ENCODE measurements around the gene RSAD2.

The RSAD2 gene

DNA sequence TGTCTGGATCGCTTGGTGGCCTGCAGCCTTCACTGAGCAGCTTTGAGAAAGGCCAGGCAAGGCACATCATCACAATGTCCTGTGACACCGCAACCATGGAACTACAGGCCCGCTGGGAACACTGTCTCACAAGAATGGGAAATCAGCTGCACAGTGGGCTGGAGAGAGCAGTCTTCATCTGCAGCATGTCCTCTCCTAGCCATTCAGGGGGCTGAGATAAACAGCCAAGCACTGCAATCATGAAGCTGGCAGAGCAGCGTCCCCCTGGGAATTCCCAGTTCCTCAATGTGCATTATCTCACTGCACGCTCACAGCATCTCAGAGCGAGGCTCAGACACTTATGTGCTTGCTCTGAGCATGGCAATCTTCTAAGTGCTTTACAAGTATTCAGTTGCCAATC, 13.8 kb upstream of the RSAD2 start:
- H3K4me1 ChIP-seq (ENCODE audit: low read length): no peaks in the 10 kb centered on the region
- no peak overlapping the region for H3K4me3 ChIP-seq (ENCODE audit: low read length)
- no peak for DNase-seq
- H3K9me2 ChIP-seq (replicated peaks; ENCODE audit: insufficient read depth, low read length): no peaks in the 10 kb centered on the region
- no peaks in the 10 kb centered on the region for H3K9me3 ChIP-seq (replicated peaks; ENCODE audit: insufficient read depth, low read length)
- H2AFZ ChIP-seq (ENCODE audit: low read length): no peak overlapping the region
- H3K27ac ChIP-seq (ENCODE audit: low read length): no peak overlapping the region
- H3K79me2 ChIP-seq (ENCODE audit: low read length): no peaks in the 10 kb centered on the region
- no peak overlapping the region for H3K9ac ChIP-seq (ENCODE audit: low read length)
- peaks cover 12% of the 10 kb centered on the region; the same call in 1 of the 2 replicates for H3F3A ChIP-seq (ENCODE audit: insufficient read depth, low read length)
- H3K27me3 ChIP-seq (replicated peaks; ENCODE audit: insufficient read depth, low read length): no peaks in the 10 kb centered on the region
- H3K4me2 ChIP-seq (ENCODE audit: low read depth, low read length): no peak overlapping the region
- TF ChIP-seq EZH2 (optimal IDR thresholded peaks at IDR 0.05; ENCODE audit: low read depth, low read length): no peak
- TF ChIP-seq, protein P1, sequence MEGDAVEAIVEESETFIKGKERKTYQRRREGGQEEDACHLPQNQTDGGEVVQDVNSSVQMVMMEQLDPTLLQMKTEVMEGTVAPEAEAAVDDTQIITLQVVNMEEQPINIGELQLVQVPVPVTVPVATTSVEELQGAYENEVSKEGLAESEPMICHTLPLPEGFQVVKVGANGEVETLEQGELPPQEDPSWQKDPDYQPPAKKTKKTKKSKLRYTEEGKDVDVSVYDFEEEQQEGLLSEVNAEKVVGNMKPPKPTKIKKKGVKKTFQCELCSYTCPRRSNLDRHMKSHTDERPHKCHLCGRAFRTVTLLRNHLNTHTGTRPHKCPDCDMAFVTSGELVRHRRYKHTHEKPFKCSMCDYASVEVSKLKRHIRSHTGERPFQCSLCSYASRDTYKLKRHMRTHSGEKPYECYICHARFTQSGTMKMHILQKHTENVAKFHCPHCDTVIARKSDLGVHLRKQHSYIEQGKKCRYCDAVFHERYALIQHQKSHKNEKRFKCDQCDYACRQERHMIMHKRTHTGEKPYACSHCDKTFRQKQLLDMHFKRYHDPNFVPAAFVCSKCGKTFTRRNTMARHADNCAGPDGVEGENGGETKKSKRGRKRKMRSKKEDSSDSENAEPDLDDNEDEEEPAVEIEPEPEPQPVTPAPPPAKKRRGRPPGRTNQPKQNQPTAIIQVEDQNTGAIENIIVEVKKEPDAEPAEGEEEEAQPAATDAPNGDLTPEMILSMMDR (IDR thresholded peaks at IDR 0.05; ENCODE audit: low read length): no peak
- TF ChIP-seq EZH2phosphoT487 (IDR thresholded peaks at IDR 0.05; ENCODE audit: low read length): no peak
- no peaks in the 10 kb centered on the region for H3K36me3 ChIP-seq (replicated peaks; ENCODE audit: insufficient read depth, low read length)
- H4K20me1 ChIP-seq (ENCODE audit: insufficient read depth, low read length): no peaks in the 10 kb centered on the region

DNA sequence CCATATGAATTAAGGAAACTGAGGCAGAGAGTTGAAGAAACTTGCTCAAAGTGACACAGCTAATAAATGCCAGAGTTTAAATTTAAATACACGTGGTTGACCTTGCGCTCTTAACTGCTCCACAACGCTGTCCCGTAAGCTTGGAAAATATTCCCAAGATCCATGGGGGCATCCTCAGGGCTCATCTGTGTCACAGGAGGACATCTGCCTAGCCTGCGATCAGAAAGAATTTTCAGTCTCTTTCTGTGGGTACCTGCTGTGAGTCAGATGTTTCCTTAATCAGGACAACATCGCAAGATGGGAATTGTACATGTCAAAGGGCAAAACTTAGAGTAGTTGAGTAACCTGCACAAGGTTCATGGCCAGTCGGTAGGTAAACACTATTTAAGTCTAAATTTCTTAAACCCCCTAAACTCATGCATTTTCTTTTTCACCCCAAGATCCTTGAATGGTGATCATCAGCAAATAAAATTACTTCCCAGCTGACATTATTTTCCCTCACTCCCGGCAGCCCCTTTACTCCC, 13.3 kb upstream of the RSAD2 start:
- DNase-seq: no peak
- Histone ChIP-seq H3K36me3 (replicated peaks; ENCODE audit: insufficient read depth, low read length) (no peaks in the 10 kb centered on the region), H3K9ac (ENCODE audit: low read length) (no peak overlapping the region), H3K79me2 (ENCODE audit: low read length) (no peaks in the 10 kb centered on the region), H3K9me2 (replicated peaks; ENCODE audit: insufficient read depth, low read length) (no peaks in the 10 kb centered on the region), H3K4me2 (ENCODE audit: low read depth, low read length) (no peak overlapping the region), H3K4me1 (ENCODE audit: low read length) (no peaks in the 10 kb centered on the region), H3K27ac (ENCODE audit: low read length) (no peak overlapping the region), H4K20me1 (ENCODE audit: insufficient read depth, low read length) (no peaks in the 10 kb centered on the region), H3F3A (ENCODE audit: insufficient read depth, low read length) (peaks cover 12% of the 10 kb centered on the region; the same call in 1 of the 2 replicates), H2AFZ (ENCODE audit: low read length) (no peak overlapping the region), H3K9me3 (replicated peaks; ENCODE audit: insufficient read depth, low read length) (no peaks in the 10 kb centered on the region), H3K4me3 (ENCODE audit: low read length) (no peak overlapping the region), H3K27me3 (replicated peaks; ENCODE audit: insufficient read depth, low read length) (no peaks in the 10 kb centered on the region)
- no peak for TF ChIP-seq EZH2phosphoT487 (IDR thresholded peaks at IDR 0.05; ENCODE audit: low read length)
- no peak for TF ChIP-seq EZH2 (optimal IDR thresholded peaks at IDR 0.05; ENCODE audit: low read depth, low read length)
- TF ChIP-seq, protein P1 (IDR thresholded peaks at IDR 0.05; ENCODE audit: low read length): no peak

DNA sequence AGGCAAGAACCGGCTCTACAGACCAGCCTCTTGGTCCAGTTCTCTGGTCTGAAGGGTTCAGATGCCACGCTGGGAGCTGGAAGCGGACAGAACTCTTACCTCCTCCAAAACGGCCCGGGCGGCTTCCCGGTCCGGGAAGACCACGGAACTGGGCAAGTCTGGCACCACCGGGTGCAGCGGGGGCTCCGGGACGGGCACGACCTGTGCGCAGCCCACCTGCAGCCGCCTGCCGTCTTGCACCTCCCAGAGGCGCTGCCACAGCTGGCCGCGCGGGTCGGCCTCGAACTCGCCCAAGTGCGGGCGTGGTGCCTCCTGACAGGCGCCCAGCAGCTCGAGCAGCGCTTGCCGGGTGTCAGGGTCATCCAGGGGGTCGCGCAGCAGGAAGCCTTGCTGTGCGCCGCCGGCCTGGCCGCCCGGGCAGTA, 12.6 kb upstream of the RSAD2 start:
- DNase-seq: no peak
- Histone ChIP-seq H3K9ac (ENCODE audit: low read length) (no peak overlapping the region), H3K4me3 (ENCODE audit: low read length) (no peak overlapping the region), H3K79me2 (ENCODE audit: low read length) (no peaks in the 10 kb centered on the region), H3K27me3 (replicated peaks; ENCODE audit: insufficient read depth, low read length) (no peaks in the 10 kb centered on the region), H2AFZ (ENCODE audit: low read length) (no peak overlapping the region), H4K20me1 (ENCODE audit: insufficient read depth, low read length) (no peaks in the 10 kb centered on the region), H3K4me2 (ENCODE audit: low read depth, low read length) (no peak overlapping the region), H3K9me3 (replicated peaks; ENCODE audit: insufficient read depth, low read length) (no peaks in the 10 kb centered on the region), H3F3A (ENCODE audit: insufficient read depth, low read length) (peaks cover 12% of the 10 kb centered on the region; the same call in 1 of the 2 replicates), H3K36me3 (replicated peaks; ENCODE audit: insufficient read depth, low read length) (no peaks in the 10 kb centered on the region), H3K4me1 (ENCODE audit: low read length) (no peaks in the 10 kb centered on the region), H3K27ac (ENCODE audit: low read length) (no peak overlapping the region), H3K9me2 (replicated peaks; ENCODE audit: insufficient read depth, low read length) (no peaks in the 10 kb centered on the region)
- TF ChIP-seq, protein P1 (IDR thresholded peaks at IDR 0.05; ENCODE audit: low read length): no peak
- TF ChIP-seq EZH2 (optimal IDR thresholded peaks at IDR 0.05; ENCODE audit: low read depth, low read length) (no peak), EZH2phosphoT487 (IDR thresholded peaks at IDR 0.05; ENCODE audit: low read length) (no peak)

All from MM.1S (cell line).